ENCODE results near the gene ZFR. TPM values are rescaled to one million over a fixed set of nuclear protein-coding genes. Genes with fewer than 3 reads are reported as not detected.

The ZFR gene
- total RNA-seq, 1 experiment from 2014 or later: 62.4 TPM

GRCh38 chr5:32343058-32343672, 101.4 kb downstream of the ZFR start:
- Mint-ChIP-seq H3K4me1 (no peaks in the 10 kb centered on the region), H3K4me3 (no peak overlapping the region), H3K27ac (no peak overlapping the region), H3K36me3 (ENCODE audit: insufficient read depth in 1 of 3, low read depth in 3 of 3) (peaks cover 23 to 49% (median 47%) of the 10 kb centered on the region in 3 experiments), H3K27me3 (ENCODE audit: low read depth) (0 out of 2 replicates have a peak, but pooled peaks cover 3% of the 10 kb centered on the region), H3K9me3 (peaks cover 79 to 82% of the 10 kb centered on the region in 2 experiments)
- TF ChIP-seq CTCF (conservative IDR thresholded peaks at IDR 0.05): no peak
- H3T11ph ChIP-seq (ENCODE audit: low read length): no peak overlapping the region
- no CpG with 5 or more reads among the region's 2 CpGs for WGBS (ENCODE audit: extremely low coverage, insufficient read length, low lambda C conversion rate)
- no peak overlapping the region for H2AK5ac ChIP-seq (ENCODE audit: insufficient read length, low read length)
- no peak overlapping the region for H3K27ac ChIP-seq (ENCODE audit: insufficient read length, low read depth, low read length)
- H2BK120ac ChIP-seq (ENCODE audit: low read depth, low read length, poor library complexity, severe bottlenecking): no peak overlapping the region
- no peak overlapping the region for H2AFZ ChIP-seq (ENCODE audit: low read length)
- H3K56ac ChIP-seq (ENCODE audit: insufficient read length, low read depth, low read length): no peak overlapping the region
- H4K8ac ChIP-seq (replicated peaks; ENCODE audit: insufficient read length, low read depth, low read length): no peak overlapping the region
- H2BK15ac ChIP-seq (ENCODE audit: low read depth, low read length): no peak overlapping the region
- H2BK20ac ChIP-seq (ENCODE audit: low read depth, low read length, poor library complexity, severe bottlenecking): no peak overlapping the region
- H3K9ac ChIP-seq (ENCODE audit: extremely low read depth, insufficient read length, low read length): no peak overlapping the region
- H3K4ac ChIP-seq (ENCODE audit: low read depth, low read length): no peak overlapping the region
- H3K14ac ChIP-seq (ENCODE audit: insufficient read depth, low read length): no peak overlapping the region
- no peak overlapping the region for H3K18ac ChIP-seq (ENCODE audit: insufficient read length, low read depth, low read length)
- no peaks in the 10 kb centered on the region for H3K27me3 ChIP-seq (ENCODE audit: insufficient read depth, low read length)
- no peak overlapping the region for H2BK12ac ChIP-seq (ENCODE audit: insufficient read length, low read depth, low read length)
- no peaks in the 10 kb centered on the region for H3K79me2 ChIP-seq (ENCODE audit: insufficient read depth, low read length)
- peaks cover 14% of the 10 kb centered on the region for H3K9me3 ChIP-seq (ENCODE audit: control insufficient read depth, low read depth, low read length)
- H3K79me1 ChIP-seq (ENCODE audit: insufficient read depth, low read depth, low read length, poor library complexity, severe bottlenecking): no peaks in the 10 kb centered on the region
- no peak overlapping the region for H4K5ac ChIP-seq (ENCODE audit: insufficient read length, low read depth, low read length)
- H3K23ac ChIP-seq (ENCODE audit: insufficient read length, low read depth, low read length): no peak overlapping the region
- no peaks in the 10 kb centered on the region for H3K23me2 ChIP-seq (ENCODE audit: insufficient read length, low read depth, low read length, poor library complexity, severe bottlenecking)
- no peak overlapping the region for H4K91ac ChIP-seq (ENCODE audit: insufficient read length, low read depth, low read length)
- H3K4me1 ChIP-seq (ENCODE audit: insufficient read depth, low read length): no peaks in the 10 kb centered on the region
- no peaks in the 10 kb centered on the region for H4K20me1 ChIP-seq (ENCODE audit: control insufficient read depth, insufficient read depth, insufficient read length)
- no peak overlapping the region for H3K4me2 ChIP-seq (ENCODE audit: insufficient read depth, insufficient read length, low read length)
- H2BK5ac ChIP-seq (ENCODE audit: insufficient read length, low read length): no peak overlapping the region
- DNase-seq: no peak
